HPDE6-E6E7 (cell line): ENCODE data around the gene RELA.
"Not testable (repeated sequence)": the region's sequence is repeated elsewhere in the genome, so short reads cannot be mapped to it uniquely, and the experiment has no call there.

Experiments used
- DNase-seq: peaks from one replicate; pipeline ENCODE4 v3.0.0; 2011; ENCODE audit warnings: missing footprints; ENCODE audit errors: extremely low spot score

Gene RELA

DNA sequence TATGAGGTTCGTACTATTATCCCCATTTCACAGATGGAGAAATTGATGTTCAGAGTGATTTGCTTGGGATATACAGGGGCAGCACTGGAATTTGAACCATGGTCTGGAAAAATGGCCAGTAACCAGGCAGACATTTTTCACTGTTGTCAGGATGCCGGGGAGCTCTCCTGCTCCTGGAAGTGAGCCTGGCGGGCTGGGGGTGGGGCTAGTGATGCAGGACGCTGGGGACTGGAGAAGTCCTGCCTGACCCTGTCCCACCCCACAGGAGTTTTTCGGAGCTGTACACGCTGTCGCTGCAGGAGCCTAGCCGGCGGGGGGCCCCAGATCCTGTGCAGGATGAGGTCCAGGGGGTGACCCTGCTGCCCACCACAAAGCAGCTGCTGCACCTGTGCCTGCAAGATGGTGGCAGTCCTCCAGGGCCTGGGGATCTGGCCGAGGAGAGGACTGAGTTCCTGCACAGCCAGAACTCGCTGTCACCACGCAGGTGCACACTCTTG lies 13.7 kb downstream of the RELA start:
- DNase-seq: no peak

DNA sequence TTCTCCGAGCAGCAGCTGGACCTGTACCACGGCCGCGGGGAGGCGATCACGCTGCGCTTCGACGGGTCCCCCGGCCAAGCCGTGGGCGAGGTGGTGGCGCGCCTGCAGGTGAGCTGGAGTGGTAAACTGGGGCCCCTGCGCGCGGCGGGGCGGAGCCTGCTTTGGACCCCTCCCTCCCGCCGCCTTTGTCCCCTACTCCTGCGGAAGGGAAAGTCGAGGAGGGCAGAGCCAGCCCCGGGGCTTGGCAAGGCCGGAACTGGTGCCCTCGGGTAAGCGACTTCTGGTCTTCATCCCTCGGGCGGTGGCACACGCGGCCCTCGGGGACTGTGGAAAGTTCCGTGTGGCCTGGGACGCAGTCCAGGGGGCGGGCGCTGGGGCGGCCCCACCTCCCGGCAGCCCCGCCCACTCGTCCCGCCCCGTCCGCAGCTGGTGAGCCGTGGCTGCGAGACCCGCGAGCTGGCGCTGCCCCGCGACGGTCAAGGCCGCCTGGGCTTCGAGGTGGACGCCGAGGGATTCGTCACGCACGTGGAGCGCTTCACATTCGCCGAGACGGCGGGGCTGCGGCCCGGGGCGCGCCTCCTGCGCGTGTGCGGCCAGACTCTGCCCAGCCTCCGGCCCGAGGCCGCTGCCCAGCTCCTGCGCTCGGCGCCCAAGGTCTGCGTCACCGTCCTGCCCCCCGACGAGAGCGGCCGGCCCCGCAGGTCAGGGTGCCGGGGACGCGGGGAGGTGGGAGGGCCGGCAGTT lies 15.6 kb downstream of the RELA start:
- DNase-seq: no peak

DNA sequence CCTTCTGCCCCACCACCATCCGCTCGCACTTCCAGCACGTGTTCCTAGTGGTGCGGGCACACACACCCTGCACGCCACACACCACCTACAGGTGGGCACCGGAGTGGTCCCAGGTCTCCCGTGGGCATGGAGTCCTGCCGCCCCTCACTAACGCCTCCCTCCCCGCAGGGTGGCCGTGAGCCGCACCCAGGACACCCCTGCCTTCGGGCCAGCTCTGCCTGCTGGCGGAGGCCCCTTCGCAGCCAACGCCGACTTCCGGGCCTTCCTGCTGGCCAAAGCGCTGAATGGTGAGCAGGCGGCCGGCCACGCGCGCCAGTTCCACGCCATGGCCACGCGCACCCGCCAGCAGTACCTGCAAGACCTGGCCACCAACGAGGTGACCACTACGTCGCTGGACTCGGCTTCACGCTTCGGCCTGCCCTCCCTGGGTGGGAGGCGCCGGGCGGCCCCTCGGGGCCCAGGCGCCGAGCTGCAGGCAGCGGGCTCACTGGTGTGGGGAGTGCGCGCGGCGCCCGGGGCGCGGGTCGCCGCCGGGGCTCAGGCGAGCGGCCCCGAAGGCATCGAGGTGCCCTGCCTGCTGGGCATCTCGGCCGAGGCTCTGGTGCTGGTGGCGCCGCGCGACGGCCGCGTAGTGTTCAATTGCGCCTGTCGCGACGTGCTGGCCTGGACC lies 16.3 kb downstream of the RELA start:
- no peak for DNase-seq

DNA sequence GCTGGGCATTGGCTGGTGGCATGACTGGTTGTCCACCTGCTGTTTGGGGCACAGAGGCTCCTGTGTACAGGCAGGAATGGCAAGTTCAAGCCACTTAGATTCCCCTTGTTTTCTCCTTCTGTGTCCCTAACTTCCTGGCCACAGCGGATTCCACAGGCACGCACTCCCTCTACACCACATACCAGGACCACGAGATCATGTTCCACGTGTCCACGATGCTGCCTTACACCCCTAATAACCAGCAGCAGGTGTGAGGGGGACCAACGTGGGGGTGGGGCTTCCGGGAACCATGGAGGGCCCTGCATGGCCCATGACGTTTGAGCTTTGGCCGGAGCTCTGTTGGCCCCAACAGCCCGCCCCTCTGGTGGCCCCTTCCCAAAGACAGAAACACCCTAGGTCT lies 17.0 kb downstream of the RELA start:
- DNase-seq: no peak

DNA sequence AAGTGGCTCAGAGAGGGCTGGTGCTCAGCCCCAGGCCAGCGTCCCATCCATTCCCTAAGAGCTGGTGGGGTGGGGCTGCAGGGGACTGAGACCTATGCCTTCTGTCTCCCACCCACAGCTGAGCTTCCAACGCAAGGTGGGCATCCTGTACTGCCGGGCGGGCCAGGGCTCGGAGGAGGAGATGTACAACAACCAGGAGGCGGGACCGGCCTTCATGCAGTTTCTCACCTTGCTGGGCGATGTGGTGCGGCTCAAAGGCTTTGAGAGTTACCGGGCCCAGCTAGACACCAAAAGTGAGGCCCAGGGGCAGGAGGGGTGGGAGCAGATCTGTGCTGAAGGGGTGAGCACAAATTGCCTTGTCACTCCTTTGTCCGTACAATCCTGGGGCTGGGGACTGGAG lies 17.9 kb downstream of the RELA start:
- DNase-seq: no peak

DNA sequence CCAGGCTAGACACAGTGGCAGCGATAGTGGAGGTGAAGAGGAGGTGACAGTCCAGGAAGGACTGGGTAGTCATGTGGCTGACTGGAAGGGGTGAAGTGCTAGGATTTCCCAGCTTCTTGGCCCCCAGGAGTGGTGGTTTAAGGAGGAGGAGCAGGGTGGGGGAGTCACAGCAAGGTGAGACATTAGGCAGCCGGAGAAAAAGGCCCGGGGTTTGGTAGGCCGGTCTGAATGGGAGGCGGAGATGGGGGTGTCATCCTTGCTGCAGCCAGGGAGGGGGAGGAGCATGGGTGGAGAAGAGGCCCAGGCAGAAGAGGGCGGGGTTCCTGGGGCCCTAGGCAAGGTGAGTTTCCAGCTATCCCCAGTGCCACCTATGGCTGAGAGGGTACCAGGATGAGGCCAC lies 18.7 kb downstream of the RELA start:
- peak; percentile 79 for DNase-seq

DNA sequence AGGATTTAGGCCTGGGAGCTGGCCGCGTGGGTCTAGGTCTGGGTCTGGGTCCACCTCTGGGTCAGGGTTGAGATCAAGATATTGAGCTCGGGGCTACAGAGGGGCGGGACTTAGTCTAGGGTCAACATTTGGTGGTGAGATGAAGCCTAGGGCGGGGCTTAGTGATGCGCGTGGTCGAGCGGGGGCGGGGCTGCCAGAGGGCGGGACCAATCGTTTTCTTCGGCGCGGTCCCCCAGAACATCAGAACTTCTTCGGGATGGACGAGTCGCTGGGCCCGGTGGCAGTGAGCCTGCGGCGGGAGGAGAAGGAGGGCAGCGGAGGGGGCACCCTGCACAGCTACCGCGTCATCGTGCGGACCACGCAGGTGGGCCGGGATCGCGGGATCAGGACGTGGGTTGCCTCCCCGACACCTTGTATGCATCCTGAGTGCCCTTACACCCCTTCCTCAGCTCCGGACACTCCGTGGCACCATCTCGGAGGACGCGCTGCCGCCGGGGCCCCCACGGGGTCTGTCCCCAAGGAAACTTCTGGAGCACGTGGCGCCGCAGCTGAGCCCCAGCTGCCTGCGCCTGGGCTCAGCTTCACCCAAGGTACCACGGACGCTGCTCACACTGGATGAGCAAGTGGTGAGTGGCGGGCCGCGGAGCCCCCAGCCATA lies 20.6 kb downstream of the RELA start:
- DNase-seq: no peak

DNA sequence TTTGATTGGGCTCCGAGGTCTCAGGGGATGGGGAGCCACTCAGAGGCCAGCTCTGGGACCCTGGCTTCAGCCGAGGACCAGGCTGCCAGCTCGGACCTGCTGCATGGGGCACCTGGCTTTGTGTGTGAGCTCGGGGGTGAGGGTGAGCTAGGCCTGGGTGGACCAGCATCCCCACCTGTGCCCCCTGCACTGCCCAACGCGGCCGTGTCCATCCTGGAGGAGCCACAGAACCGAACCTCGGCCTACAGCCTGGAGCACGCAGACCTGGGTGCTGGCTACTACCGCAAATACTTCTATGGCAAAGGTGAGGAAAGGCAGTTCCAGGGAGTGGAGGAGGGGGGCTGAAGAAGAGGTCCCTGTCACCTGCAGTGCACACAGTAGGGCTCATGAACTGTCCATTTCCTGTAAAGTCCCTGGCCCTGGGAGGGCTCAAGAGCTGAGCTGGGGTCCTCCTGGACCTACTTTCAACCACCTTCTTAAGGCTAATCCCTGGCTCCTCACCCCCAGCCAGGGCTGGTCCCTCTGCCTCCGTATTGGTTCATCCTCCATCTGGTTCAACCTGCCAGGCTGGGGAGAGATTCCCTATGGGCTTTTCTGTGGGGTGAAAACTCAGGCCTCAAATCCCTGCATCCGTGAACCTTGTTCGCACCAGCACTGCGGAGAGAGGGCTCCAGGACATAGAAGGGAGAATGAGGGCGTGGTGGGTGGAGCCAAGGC lies 21.3 kb downstream of the RELA start:
- no peak for DNase-seq

DNA sequence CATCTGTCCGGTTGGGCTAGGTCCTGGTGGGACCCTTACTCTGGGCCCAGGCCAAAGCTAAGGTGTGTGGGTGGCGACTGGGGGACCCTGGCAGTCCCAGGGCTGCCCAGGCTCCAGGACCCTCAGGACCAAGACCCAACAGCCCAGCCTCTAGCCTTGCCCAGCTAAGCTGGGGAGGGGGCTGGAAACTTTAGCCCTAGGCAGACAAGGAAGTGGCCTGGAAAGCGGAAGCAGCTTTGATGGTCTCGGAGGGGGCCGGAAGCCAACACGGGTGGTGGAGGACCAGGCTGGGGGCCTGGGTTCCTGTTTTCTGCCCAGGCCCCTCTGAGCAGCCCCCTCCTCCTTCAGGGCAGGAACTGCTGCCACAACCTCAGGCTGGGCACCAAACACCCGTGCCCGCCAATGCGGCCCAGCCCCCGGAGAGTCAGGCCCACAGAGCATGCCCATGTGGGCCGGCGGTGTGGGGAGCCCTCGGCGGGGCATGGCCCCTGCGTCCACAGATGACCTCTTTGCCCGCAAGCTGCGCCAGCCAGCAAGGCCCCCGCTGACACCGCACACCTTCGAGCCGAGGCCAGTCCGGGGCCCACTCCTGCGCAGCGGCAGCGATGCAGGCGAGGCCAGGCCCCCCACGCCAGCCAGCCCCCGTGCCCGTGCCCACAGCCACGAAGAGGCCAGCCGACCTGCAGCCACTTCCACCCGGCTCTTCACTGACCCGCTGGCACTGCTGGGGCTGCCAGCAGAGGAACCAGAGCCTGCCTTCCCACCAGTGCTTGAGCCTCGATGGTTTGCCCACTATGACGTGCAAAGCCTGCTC lies 22.0 kb downstream of the RELA start:
- no peak for DNase-seq

DNA sequence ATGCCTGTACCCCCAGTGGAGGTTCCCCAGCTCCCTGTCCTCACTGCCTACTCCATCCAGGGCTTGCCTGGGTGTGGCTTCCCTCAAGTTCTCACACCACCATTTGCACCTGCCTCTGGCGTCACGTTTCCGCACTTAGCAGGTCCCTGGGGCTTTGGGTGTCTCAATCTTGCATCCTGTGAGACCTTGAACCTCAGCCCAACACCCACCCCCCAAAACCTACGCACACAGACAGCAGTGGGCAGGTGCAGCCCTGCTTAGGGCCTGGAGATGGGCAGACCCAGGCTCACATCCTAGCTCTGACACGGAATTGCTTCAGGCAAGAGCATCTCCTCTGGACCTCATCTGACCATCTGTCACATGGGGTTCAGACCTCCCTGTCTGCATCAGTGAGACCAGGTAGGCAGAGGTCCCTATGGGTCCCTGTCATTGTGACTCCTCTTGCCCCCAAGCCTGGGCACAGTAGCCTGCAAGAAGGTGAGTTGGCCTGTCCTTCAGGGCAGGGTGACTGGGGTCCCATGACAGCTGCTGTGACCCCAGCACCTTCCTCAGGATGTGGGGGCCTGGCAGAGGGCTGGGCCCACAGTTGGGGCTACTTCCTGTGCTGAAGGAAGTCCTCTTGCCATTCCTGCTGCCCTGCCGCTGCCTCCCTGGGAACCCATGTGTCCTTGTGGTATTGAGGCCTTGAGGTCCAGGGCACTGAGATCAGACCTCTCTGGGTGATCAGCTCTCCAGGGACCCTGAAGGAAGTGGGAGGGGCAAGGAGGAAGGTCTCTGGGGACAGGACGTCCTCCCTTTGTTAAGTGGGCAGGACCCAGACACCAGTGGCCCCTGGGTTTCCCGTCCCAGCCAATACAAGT lies 22.9 kb downstream of the RELA start:
- no peak for DNase-seq

DNA sequence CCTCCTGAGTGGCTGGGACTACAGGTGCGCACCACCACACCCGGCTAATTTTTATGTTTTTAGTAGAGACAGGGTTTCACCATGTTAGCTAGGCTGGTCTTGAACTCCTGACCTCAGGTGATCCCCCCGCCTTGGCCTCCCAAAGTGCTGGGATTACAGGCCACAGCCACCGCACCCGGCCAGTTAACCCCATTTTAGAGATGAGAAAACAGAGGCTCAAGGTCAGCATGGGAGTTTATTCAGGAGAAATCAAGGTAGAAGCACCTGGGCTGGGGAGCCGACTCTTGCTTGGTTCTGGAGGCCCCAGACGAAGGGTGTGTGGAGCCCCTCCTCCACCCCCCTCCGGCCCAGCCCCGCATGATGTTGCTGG lies 23.5 kb downstream of the RELA start:
- DNase-seq: not testable (repeated sequence)

DNA sequence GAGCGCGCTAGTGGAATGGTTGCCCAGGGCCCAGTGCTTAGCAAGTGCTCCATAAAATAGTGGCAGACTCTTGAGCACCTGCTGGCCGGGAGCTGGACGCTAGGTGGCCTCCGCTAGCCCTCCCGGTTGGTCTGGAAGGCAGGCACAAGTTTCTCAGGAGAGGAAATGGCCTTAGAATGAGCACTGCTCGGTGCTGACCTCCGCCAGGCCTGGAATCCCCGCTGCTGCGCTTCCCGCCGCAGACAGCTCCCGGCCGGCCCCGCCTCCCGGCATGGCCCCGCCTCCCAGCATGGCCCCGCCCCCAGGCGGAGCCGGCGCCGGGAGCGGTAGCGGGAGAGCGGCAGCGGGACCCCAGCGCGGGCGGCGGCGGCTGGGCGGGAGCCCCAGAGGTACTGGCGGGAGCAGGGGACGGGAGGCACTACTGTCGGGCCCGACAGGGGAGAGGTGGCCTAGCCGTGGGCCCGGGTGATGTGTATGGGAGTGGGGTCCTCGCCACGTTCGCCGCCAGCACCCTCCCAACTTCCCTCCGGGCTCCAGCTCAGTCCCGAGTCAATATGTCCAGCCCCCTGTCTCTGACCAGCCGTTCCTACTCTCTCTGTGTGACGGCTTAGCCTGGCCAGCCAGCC lies 24.8 kb downstream of the RELA start, which contains the start of gene SIPA1:
SIPA1 (plus strand) TSS at position 308 of the 626 bp plus-strand sequence. CDS start 2,821 bp downstream, outside the sequence.
- DNase-seq: peak; percentile 74

DNA sequence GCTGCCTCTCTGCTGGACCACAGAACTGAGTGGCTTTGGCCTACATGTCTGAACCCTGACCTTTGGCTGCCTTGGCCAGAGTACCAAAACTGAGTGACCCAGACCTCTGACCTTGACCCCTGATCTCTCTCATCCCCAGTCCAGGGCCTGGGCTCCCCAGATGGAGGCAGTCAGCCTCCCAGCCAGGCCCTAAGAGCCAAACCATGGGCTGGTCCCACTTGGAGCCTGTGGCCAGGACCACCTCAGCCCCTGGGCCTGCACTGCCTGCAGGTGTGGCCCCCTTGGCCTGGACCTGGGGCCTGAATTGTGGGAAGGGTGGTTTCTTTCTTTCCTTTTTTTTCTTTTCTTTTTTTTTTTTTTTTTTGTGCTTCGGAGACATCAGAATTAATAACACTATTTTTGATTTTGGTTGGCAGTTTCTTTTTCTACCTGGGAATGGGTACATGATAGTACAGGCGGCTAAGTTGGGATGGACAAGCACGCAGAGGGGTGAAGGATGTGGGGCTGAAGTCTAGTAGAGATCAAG lies 25.6 kb downstream of the RELA start:
- no peak for DNase-seq

DNA sequence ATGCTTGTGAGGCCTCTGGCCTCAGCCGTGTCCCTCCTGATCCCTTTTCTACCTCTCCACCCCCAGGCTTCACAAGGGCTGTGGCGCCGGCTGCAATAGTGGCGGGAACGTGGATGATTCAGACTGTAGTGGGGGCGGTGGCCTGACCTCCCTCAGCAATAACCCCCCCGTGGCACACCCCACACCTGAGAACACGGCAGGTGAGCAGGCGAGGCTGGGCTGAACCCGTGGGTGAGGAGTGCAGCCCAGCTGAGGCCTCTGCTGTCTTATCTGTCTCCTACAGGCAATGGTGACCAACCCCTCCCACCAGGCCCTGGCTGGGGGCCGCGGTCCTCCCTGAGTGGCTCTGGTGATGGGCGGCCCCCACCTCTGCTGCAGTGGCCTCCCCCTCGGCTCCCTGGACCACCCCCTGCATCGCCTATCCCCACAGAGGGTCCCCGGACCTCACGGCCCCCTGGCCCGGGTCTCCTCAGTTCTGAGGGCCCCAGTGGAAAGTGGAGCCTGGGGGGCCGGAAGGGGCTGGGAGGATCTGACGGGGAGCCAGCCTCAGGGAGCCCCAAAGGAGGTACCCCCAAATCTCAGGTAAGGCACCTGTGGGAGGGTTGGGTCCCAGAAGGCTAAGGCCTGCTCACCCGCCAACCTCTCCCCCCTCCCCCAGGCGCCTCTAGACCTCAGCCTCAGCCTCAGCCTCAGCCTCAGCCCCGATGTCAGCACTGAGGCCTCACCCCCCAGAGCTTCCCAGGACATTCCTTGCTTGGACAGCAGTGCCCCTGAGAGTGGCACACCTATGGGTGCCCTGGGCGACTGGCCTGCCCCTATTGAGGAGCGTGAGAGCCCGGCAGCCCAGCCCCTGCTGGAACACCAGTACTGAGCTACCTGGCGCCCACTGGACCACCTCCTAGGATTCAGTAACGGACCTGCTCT lies 26.3 kb downstream of the RELA start:
- DNase-seq: no peak

DNA sequence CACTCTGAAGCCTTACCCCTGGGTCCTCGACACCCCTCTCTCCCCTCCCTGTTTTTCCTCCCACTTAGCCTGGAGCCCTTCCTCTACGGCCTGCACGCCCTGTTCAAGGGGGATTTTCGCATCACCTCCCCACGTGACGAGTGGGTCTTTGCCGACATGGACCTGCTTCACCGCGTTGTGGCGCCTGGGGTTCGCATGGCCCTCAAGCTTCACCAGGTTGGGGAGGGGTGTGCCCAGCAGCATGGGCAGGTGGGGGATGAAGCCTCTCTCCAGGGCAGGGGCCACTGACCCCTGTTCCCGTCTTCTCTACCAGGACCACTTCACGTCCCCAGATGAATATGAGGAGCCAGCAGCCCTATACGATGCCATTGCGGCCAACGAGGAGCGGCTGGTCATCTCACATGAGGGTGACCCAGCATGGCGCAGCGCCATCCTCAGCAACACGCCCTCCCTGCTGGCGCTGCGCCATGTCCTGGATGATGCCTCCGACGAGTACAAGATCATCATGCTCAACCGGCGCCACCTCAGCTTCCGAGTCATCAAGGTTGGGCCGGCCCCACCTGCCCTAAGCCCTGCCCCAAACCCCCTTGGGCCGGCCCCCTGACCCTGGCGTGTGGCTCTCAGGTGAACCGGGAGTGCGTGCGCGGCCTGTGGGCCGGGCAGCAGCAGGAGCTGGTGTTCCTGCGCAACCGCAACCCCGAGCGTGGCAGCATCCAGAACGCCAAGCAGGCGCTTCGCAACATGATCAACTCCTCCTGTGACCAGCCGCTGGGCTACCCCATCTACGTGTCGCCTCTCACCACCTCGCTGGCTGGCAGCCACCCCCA lies 27.6 kb downstream of the RELA start:
- DNase-seq: no peak

DNA sequence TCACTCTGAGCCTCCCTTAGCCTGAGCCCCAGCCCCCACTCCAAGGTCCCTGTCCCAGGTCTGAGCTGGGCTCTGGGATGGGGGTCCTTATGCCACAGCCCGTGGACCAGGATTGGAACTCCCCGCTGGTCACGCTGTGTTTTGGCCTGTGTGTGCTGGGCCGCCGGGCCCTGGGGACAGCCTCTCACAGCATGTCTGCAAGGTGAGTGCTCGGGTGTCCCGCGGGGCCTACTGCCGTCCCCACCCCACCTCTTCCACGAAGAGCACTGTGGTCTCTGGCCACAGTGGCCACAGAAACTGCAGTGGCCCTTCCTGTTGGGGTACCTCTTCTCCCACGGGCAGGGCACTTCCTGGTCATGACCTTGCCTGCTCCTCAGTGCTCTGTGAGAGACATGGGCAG lies 28.3 kb downstream of the RELA start:
- no peak for DNase-seq

DNA sequence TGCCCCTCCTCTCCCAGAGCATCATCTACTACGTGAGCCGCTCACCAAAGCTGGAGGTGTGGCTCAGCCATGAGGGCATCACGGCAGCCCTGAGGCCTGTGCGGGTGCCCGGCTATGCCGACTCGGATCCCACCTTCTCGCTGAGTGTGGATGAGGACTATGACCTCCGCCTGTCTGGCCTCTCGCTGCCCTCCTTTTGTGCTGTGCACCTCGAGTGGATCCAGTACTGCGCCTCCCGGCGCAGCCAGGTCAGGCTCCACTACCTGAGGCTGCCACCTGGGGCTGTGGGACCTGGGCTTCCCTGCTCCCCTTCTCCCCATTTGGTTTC lies 28.6 kb downstream of the RELA start:
- no peak for DNase-seq
